ENCODE measurements around the gene ZNF710.
"Not testable (repeated sequence)": the region's sequence is repeated elsewhere in the genome, so short reads cannot be mapped to it uniquely, and the experiment has no call there.

ZNF710 gene, protein sequence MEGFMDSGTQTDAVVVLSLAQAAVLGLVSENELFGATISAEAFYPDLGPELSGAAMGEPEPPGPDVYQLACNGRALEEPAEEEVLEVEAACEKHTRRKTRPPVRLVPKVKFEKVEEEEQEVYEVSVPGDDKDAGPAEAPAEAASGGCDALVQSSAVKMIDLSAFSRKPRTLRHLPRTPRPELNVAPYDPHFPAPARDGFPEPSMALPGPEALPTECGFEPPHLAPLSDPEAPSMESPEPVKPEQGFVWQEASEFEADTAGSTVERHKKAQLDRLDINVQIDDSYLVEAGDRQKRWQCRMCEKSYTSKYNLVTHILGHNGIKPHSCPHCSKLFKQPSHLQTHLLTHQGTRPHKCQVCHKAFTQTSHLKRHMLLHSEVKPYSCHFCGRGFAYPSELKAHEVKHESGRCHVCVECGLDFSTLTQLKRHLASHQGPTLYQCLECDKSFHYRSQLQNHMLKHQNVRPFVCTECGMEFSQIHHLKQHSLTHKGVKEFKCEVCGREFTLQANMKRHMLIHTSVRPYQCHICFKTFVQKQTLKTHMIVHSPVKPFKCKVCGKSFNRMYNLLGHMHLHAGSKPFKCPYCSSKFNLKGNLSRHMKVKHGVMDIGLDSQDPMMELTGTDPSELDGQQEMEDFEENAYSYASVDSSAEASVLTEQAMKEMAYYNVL

GRCh38 chr15:90001062-90001682, at the start of gene ZNF710:
TSS of gene ZNF710 (plus strand) at chr15:90001324. CDS start at chr15:90067138, 65,814 bp downstream.
- peak; percentile 74 for DNase-seq

- DNase-seq, result no peak
These were observed 46.6 kb upstream of the ZNF710 start for GRCh38 chr15:89954541-89954940.

DNA sequence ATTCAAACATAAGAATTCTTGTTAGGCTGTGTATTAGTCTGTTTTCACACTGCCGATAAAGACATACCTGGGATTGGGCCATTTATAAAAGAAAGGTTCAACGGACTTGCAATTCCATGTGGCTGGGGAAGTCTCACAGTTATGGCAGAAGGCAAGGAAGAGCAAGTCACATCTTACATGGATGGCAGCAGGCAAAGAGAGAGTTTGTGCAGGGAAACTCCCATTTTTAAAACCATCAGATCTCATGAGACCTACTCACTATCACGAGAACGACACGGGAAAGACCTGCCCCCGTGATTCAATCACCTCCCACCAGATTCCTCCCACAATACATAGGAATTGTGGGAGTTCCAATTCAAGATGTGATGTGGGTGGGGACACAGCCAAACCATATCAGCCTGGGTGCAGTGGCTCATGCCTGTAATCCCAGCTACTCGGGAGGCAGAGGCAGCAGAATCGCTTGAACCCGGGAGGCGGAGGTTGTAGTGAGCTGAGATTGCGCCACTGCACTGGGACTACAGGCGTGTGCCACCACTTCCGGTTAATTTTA, 45.6 kb upstream of the ZNF710 start:
- DNase-seq, result not testable (repeated sequence)

- no peak for DNase-seq
These were observed 42.9 kb upstream of the ZNF710 start for GRCh38 chr15:89958107-89958805.

GRCh38 chr15:89963301-89964231, 37.6 kb upstream of the ZNF710 start:
- DNase-seq, result no peak

GRCh38 chr15:89964232-89964954, 36.7 kb upstream of the ZNF710 start:
- no peak for DNase-seq

- no peak for DNase-seq
These were observed 33.2 kb upstream of the ZNF710 start for GRCh38 chr15:89967881-89968280.

- DNase-seq, result peak; percentile 69
These were observed 29.5 kb upstream of the ZNF710 start for GRCh38 chr15:89971592-89971997.

- DNase-seq, result no peak
These were observed 29.0 kb upstream of the ZNF710 start for GRCh38 chr15:89972085-89972484.

- no peak for DNase-seq
These were observed 25.5 kb upstream of the ZNF710 start for GRCh38 chr15:89975482-89976245.

DNA sequence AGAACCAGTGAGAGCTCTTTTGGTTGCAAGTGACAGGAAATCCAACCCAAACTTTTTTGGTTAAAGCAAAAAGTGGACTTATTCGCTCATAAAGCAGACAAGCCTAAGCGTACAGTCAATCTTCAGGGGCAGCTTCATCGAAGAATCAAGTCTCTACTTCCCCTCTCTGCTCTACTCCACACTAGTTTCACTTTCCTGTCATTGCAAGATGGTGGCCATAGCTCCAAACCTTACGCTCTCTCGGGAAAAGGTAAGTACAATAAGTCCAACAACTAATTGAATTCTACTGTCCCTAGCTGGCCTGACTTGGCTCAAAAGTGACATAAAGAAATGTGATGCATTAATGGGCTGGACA, 24.9 kb upstream of the ZNF710 start:
- DNase-seq, result no peak

DNA sequence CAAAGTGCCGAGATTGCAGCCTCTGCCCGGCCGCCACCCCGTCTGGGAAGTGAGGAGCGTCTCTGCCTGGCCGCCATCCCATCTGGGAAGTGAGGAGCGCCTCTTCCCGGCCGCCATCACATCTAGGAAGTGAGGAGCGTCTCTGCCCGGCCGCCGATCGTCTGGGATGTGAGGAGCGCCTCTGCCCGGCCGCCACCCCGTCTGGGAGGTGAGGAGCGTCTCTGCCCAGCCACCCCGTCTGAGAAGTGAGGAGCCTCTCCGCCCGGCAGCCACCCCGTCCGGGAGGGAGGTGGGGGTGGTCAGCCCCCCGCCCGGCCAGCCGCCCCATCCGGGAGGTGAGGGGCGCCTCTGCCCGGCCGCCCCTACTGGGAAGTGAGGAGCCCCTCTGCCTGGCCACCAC, 23.3 kb upstream of the ZNF710 start:
- not testable (repeated sequence) for DNase-seq

GRCh38 chr15:89978914-89979313, 22.2 kb upstream of the ZNF710 start:
- DNase-seq, result no peak

GRCh38 chr15:89980896-89981295, 20.2 kb upstream of the ZNF710 start:
- DNase-seq, result no peak

- DNase-seq, result no peak
These were observed 18.6 kb upstream of the ZNF710 start for GRCh38 chr15:89982315-89983055.

- DNase-seq, result no peak
These were observed 17.1 kb upstream of the ZNF710 start for GRCh38 chr15:89984001-89984400.

DNA sequence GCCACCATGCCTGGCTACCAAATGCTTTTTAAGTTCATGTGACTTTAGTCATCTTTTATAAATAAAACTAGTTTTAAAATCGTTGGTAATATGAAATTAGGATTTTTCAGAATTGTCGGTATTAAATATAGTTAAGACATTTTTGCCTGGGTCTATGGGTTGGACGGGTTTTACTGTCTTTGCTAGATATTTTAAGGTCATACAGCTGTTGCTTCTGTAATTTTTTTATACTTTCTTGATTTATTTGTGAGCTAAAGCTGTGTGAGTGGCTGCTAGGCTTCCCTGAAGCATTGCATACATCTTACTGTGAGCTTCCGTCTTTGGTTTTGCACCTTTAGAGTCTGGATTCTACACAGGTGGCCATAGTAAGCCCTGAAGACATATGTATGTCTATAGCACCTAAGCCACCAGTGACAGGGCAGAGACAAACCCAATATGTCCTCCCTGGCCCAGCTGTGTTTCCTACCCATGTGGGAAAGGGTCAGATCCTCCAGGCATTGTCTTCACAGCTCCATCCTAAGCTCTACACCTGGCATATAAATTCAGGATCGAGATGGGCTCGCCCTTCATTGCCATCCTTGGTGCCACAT, 16.6 kb upstream of the ZNF710 start:
- no peak for DNase-seq

DNA sequence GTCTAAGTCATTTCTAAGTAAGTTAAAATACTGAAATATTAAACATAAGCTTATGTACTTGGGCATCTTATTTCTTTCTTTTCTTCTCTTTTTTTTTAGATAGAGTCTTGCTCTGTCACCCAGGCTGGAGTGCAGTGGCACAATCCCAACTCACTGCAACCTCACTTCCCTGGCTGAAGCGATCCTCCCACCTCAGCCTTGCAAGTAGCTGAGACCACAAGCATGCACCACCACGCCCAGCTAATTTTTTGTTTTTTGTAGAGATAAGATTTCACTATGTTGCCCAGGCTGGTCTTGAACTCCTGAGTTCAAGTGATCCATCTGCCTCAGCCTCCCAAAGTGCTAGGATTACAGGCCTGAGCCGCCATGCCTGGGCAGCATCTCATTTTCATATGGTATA, 16.0 kb upstream of the ZNF710 start:
- no peak for DNase-seq

DNA sequence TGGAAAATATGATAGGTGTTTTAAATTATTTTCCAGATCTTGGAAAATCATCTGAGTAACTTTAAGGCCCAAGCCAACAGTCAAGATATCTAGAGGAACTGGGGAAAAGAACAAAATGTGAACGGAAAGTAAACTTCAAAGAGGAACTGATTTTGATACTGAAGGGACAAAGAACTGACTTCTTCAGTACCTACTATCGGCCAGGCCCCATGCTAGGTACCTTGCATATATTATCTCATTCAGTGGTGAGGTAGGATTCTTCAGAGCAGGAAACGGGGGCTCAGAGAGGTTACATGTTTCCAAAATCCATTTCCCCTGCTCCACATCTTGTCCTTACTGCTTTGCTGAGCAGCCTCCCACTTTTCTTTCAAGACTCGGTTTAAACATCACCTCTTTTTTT, 9.8 kb upstream of the ZNF710 start:
- no peak for DNase-seq
